HG02759 (cell line): ENCODE measurements around the gene GRIK2.
A peak's percentile ranks its signal among the peaks of the same experiment; 100 is the strongest.
"Not testable (repeated sequence)": the region's sequence is repeated elsewhere in the genome, so short reads cannot be mapped to it uniquely, and the experiment has no call there.

Experiments
- ATAC-seq: cut with Tn5 transposase; IDR thresholded peaks from one replicate; pipeline ENCODE4 v1.9.1; 2021; ENCODE audit warnings: mild to moderate bottlenecking, moderate library complexity; ENCODE audit not compliant: unreplicated experiment

GRIK2 gene

DNA sequence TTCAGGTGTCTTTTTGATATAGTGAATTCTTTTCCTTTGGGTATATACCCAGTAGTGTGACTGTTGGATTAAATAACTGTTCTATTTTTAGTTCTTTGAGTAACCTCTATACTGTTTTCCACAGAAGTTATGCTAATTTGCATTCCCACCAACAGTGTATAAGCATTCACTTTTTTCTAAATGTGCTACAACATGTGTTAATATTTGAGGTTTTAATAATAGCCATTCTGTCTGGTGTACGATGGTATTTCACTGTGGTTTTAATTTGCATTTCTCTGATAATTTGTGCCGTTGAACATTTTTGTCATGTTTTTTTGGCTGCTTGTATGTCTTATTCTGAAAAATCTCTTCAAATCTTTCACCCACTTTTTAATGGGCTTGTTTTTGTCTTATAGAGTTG lies 563.5 kb downstream of the GRIK2 start:
- no peak for ATAC-seq

DNA sequence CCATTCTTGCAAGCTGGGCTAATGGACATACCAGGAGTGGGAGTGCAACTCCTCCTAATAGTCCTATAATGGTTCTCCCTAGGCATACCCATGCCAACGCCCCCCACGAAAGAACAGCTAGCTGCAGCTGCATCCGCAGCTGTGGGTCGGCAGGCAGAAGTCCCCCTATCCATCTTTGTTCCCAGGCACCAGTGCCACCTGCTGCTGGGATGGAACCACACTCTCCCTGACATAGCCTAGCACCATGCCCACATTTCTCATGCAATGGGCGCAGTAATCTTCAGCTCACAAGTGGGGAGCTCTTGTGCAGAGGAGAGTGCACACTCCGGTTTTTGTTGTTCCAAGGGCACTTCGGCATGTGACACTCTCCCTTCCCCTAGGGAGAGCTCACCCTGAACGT lies 567.8 kb downstream of the GRIK2 start:
- ATAC-seq: no peak

DNA sequence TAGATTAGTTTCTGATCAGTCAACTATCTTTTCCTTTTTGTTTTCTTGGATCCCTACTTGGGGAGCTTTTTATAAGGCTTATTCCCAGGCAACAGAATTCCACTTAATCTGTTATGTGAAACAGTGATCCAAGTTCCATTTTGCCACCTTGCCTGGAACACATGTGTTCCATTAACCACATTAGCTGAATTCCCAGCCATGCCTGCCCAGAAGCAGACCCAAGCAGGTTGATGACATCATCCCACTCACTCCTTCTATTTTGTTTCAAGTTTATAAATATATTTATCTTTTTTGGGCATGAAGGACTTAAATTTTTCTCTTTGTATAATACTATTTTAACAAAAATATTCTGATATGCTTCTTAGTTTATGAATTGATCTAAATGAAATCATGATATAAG lies 587.4 kb downstream of the GRIK2 start:
- no peak for ATAC-seq

DNA sequence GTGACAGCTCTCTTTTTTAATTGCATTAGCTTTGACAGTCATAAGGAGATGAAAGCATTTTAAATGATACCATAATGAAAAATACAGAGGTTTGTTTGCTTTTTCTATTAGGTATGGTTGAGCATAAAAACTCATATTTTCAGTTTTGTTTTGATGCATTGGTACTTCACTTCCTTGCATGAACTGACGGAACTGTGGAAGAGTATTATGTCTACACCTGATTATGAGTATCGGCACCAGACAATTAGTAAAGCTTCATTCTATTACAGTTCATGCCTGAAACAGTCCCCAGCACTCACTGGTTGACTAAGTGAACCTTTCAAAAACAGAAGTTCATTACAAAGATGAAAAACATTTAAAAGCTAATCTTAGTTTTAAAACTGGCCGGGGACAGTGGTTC lies 593.0 kb downstream of the GRIK2 start:
- no peak for ATAC-seq

DNA sequence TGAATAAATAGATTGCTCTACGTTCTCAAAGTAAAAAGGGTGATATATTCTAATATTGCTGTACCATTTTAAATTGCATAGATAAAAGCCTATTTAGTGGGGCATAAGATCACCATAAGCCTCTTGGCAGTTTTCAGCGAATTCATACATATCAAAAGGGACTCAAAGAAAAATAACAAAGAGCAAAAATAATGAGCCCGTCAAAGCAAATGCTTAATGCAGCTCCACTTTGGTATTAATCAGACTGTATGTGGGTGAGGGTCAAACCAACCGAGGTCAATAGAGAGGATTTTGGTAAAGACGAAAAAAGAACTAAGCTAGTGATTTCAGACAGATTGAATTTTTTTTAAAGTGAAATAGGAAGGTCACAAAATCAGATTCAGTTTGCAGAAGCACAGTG lies 598.8 kb downstream of the GRIK2 start:
- ATAC-seq: no peak

DNA sequence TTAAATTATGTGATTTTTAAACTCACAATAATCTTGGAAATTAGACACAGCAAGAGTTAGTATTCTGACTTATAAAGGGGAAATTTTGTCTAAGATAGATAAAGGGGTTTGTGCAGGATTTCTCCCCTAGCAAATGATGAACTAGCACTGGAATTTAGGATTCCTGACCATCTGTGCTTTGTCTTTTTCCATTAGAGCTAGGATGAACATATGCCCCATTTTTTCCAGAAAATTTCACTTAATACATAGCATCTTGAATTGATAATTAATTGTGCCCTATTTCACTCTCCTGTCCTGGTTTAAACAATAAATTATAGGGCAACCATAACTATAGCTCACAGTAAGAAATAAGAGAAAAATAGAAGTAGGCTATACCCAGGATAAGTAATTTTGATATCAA lies 601.0 kb downstream of the GRIK2 start:
- no peak for ATAC-seq

DNA sequence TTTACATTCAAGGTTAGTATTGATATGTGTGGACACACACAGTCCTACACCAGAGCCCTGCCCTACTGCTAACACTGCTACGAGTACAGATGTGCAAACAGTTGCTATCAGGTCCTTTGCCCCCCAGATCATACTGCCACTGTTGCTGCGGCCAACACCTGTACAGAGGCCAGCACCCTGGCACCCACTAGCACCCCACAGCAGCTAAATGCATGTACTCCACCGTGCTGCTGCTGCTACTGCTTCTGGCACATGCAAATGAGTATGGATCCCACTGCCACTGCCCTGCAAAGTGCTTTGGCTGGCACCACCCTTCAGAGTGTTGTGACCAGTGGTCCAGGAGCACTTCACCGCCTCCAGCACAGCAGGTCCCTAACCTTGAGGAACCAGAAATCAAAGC lies 621.9 kb downstream of the GRIK2 start:
- ATAC-seq: no peak

DNA sequence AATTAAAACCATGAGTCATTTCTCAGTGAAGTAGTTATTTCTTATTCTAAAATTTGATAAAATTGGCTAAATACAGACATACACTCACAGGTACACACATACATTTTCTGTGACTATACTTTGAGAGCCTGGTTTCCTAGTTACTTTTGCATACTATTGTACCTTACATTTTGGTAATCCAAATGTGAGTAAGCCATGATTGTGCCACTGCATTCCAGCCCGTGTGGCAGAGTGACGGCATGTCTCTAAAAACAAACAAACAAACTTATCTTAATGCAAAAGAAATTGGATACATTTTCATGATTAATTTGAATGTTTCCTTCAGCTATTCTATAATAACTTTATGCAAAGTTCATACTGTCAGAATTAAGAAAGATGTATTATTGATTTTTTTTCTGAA lies 628.8 kb downstream of the GRIK2 start:
- ATAC-seq: no peak

DNA sequence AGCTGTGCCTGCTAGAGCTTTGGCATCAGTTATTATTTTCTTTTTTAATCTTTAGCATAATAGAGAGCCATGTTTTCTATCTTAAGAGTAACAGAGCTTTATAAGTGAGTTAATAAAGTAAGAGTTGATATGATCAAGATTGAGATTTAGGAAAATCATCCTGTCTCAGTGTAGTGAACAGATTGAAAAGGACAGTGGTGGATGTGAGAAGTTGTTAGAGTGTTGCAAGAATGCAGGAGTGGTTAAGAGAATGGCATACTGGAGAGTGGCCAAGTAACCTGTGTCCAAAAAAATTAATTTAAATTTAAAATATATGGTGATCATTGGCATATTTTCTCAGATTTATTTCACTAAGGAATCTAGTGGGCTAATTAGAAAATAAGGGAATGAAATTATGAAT lies 629.3 kb downstream of the GRIK2 start:
- no peak for ATAC-seq

DNA sequence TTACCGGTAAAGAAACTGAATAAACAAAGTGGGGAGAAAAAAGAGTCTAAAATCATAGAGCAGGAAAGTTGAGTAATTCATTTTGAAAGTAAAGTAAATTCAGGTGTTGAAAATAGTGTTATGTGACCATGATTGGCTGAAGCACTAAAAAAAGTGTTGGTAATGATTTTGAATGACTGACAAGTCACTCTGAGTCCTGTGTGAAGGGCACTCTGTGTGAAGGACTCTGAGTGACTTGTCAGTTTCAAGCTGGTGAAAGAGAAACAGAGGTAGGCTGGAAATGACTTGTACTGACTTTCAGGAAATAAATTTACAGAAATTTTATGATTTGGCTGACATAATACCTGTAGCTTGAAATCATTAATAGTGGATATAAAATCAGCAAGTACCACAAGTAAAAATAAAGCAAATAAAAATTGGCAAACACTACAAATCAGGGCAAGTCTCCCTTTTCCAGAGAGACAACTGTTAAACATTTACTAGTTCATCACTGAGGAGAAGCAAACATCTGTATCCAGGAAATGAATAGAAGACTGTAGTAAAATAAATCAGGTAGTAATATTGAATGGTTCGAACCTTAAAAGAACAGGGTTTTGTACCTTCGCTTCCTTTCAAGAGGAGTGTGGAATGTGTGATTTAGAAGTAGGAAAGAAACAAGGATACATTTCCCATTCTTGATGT lies 630.6 kb downstream of the GRIK2 start:
- ATAC-seq: no peak

DNA sequence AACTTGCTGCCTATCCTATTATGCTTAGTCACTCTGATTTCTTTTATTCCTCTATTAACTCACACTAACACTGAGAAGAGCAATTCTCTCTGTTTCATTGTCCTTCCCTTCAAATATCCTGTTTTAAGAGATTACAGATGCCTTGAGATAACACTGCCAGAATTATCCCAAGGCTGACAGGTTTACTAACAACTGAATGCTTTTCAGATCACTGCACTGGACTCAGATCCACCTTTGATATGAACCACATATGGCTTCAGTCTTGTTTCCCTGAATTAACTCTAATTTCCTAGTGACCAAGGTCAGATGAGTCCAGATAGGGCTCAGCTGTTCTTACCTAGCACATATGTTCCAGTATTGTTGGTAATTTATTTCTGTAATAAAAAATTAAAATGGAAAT lies 633.1 kb downstream of the GRIK2 start:
- ATAC-seq: no peak

DNA sequence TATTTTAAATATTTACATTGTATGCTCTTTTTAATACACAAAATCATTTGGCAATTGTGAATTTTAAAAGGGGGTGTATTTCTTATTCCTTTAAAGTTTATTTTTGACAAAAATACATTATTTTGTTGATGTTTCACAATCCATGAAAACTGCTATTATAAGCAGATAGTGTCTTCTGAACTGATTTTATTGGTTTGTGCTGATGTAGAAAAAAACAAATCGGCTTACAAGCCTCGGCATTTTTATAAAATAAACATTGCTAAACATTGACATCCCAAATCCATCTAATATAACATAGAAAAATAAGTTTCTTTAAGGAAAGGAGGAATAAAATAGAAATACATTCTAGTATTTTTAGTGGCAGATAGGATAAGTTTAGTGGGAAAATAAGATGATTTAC lies 634.7 kb downstream of the GRIK2 start:
- no peak for ATAC-seq

DNA sequence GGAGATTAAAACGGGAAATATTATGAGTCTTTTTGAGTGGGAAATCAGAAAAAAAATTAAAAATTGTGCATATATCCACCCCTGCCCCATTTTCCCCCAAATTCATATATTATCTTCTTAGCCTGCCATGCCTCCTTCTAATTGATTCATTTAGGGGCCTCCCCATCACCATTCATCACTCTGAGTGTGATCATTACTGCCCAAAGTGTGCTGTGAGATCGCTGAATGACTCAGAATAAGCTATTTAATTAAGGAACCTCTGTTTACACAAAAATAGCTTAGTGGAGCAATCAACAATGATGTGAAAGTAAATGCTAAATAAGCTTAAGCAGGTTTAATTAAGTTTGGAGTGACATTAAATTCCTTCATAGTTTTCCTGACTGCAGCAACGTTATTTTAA lies 645.5 kb downstream of the GRIK2 start:
- ATAC-seq: no peak

DNA sequence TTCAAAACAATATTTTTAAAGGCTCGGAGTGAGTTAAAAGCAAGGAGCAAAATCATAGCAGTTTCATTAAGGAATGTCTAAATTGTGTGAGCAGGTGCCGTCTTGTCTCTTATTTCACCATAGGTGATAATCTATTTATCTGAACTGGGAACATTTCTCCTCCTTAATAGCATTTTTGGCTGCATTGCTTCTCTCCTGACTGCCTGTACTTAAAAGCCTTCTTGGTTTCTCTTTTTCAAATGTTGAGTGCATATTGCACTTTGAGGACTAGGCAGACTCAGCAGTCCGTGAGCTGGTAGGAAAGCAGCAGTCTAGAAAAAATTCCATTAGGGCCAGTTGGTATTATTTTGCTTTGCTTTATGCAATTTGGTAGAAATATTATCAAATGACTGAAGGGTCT lies 645.9 kb downstream of the GRIK2 start:
- no peak for ATAC-seq

DNA sequence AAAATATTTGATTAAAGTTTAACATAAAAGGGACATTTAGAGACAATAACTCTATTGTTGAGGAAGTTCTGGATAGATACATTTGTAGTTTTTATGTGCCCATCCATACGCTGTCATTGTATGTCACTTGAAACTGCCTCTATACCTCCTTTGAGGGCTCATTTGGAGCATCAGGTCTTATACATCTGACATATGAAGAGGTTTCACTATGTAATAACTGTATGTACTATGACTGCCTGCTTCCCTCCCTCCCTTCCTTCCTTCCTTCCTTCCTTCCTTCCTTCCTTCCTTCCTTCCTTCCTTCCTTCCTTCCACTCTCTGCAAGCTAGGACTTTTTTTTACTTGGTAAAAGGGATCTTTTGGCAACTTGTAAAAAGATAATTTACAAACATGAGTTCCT lies 657.5 kb downstream of the GRIK2 start:
- ATAC-seq: no peak

DNA sequence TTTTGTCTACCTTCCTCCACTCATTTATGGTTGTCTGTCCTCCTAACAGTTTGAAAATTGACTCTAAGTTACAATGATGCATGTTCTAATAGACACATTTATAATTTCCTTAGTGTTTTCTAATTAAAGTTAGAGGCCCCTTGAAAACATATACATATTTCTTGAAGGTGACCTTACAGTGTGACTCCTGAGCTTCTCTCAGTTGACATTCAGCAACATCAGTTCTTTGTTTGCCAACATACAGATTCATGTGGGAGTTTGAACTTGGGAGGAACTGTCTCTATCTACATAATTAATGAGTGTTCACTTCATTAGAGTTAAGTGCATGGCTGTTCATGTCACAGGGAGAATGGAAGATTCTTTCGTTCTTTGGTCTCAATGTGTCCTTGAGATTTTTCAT lies 658.2 kb downstream of the GRIK2 start:
- ATAC-seq: no peak

DNA sequence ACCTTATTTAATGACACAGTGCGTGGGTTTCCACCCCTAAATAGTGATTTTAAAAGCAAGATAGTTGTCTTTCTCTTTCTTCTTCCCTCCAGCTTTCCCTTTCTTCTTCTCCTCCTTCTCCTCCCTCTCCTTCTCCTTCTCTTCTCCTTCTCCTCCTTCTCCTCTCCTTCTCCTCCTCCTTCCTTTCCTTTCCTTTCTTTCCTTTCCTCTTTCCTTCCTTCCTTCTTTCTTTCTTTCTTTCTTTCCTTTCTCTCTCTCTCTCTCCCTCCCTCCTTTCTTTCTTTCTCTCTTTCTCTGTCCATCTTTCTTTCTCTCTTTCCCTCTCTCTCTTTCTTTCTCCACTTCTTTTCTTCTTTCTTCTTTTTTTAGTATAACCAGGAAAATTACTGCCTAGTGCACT lies 670.6 kb downstream of the GRIK2 start:
- ATAC-seq: no peak

DNA sequence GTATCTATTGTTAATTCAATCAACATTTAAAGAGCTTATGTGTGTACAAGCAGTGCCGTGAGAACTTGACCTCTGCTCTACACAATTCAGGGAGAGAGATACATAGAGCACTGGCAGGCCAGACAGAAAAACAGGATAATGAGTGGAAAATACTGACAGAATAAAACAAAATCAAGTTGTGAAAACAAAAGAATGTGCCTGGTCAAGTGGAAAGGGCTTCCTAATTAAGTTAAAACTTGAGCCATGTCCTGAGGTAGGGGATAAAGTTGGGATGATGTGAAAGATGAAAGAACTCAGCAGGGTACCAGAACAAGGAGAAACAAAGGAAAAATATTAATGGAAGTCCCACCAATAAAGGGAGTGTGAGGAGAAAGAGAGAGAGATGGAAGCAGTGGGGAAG lies 672.8 kb downstream of the GRIK2 start:
- no peak for ATAC-seq

DNA sequence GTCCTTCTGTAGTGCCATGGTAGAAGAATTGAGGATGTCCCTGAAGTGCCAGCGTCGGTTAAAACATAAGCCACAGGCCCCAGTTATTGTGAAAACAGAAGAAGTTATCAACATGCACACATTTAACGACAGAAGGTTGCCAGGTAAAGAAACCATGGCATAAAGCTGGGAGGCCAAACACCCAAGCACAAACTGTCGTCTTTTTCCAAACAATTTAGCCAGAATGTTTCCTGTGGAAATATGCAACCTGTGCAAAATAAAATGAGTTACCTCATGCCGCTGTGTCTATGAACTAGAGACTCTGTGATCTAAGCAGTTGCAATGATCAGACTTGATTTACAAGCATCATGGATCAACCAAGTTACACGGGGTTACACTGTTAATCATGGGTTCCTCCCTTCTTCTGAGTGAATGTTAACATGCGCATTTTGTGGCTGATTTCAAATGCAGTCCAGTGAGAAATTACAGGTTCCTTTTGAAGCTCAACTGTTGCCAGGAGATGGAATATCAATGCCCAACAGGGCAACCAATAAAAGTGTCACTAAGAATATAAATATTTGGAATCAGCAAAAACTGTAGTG lies 674.9 kb downstream of the GRIK2 start:
- no peak for ATAC-seq

DNA sequence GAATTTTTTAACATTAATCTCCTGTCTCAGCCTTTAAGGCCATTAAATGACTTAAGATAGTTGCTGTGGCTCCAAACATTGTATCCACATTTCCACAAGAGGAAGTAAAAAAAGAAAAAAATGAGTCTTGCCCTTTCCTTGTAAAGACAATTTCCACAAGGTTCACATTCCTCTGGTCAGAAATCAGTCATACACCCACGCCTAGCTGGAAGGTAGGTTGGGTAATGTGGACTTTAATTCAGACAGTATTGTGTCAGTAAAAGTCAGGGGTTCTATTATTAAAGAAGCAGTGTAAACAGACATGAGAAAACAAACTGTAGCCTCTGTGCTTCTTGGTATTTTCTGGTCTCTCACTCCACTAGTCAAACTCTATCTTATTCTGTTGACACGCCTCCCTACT lies 682.0 kb downstream of the GRIK2 start:
- no peak for ATAC-seq

DNA sequence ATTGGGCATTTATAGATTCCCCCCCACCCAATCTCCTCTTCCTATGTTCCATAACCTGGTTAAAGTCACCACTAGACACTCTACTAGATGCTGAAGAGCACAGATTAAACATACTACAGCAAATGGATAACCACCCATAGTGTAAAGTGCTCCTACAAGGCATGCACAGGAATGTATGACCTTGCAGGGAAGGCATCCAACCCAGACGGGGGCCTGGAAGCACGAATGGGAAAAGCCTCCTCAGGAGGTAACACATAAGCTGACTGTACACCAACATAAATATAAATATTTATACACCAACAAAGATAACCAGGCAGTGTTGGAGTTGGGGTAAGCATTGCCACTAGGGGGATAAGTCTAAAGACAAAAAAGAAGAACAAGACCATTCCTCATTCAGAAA lies 691.7 kb downstream of the GRIK2 start:
- ATAC-seq: no peak

DNA sequence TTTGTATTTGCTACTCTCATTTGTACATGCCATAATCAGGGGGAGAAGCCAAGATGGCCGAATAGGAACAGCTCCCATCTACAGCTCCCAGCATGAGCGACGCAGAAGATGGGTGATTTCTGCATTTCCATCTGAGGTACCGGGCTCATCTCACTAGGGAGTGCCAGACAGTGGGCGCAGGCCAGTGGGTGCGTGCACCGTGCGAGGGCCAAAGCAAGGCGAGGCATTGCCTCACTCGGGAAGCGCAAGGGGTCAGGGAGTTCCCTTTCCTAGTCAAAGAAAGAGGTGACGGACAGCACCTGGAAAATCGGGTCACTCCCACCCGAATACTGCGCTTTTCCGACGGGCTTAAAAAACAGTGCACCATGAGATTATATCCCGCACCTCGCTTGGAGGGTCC lies 694.7 kb downstream of the GRIK2 start:
- not testable (repeated sequence) for ATAC-seq

DNA sequence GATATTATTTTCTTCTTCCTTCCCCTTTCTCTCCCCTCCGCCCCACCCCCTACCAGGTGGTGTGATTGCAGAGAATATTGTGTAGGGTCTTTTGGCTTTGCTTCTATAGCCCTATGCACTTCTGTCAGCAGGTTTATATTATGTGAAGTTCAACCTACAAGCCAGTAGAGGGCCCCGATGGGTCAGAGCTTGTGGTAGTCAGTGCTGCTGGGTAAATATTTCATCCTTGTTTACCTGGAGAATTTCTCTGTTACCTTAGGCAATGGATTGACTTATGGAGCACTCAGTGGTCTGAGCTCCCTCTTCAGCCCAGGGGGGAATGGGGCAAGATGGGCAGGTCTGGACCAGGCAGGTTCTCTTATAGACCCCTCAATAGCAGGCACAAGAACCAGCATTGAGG lies 720.9 kb downstream of the GRIK2 start:
- ATAC-seq: peak; percentile 77
